PC-9 (cell line): ENCODE results near the gene RDH14. TPM values are rescaled to one million over a fixed set of nuclear protein-coding genes. Genes with fewer than 3 reads are reported as not detected.

Experiments
- BruUV-seq: library from RNA; stranded (reverse); fragments of 400-500 nt; replicated peaks from 2 replicates; lab custom pipeline; 2021; lab: Mats Ljungman, UMichigan
- CTCF ChIA-PET: fragments of 300-600 bp; sonication (Branson Sonifier 250); formaldehyde crosslinking; loops from one replicate; lab custom pipeline; 2022; ENCODE audit warnings: antibody characterized with exemption; lab: Charles Lee
- POLR2A ChIA-PET: fragments of 300-600 bp; sonication (Branson Sonifier 250); formaldehyde crosslinking; loops from one replicate; lab custom pipeline; 2022; ENCODE audit warnings: antibody characterized with exemption; ENCODE audit not compliant: unreplicated experiment; lab: Charles Lee
- DNase-seq, 2 experiments: peaks; one replicate each; pipeline versions ENCODE4 v3.0.0 to v3.0.0-alpha.2; 2015 to 2022; ENCODE audit warnings: mixed read lengths in 1 of 2
- H2AFZ ChIP-seq: fragments of 200-600 bp; sonication (generic); 2 replicates; pipeline ENCODE4 v1.8.1; 2017; ENCODE audit warnings: antibody characterized with exemption
- H3F3A ChIP-seq: fragments of 200-600 bp; sonication (generic); 2 replicates; pipeline ENCODE4 v1.8.1; 2017; ENCODE audit warnings: antibody characterized with exemption, mild to moderate bottlenecking, low read depth; ENCODE audit not compliant: insufficient read depth
- H3K27ac ChIP-seq: fragments of 200-600 bp; sonication (generic); 2 replicates; pipeline ENCODE4 v1.6.1; 2016; ENCODE audit warnings: mixed run types
- H3K27me3 ChIP-seq: fragments of 200-600 bp; sonication (generic); 2 replicates; pipeline ENCODE4 v1.6.1; 2016; ENCODE audit warnings: low read depth, mixed run types; ENCODE audit not compliant: insufficient read depth
- H3K36me3 ChIP-seq: fragments of 200-600 bp; sonication (generic); 2 replicates; pipeline ENCODE4 v1.6.1; 2016; ENCODE audit warnings: low read depth, mixed run types
- H3K4me1 ChIP-seq: fragments of 200-600 bp; sonication (generic); replicated peaks from 2 replicates; pipeline ENCODE4 v1.6.1; 2016; ENCODE audit warnings: mixed run types; ENCODE audit not compliant: insufficient read depth
- H3K4me2 ChIP-seq: fragments of 200-600 bp; sonication (generic); 2 replicates; pipeline ENCODE4 v1.6.1; 2017; ENCODE audit warnings: mixed run types
- H3K4me3 ChIP-seq: fragments of 200-600 bp; sonication (generic); 2 replicates; pipeline ENCODE4 v1.6.1; 2016; ENCODE audit warnings: mixed run types
- H3K79me2 ChIP-seq: fragments of 200-600 bp; sonication (generic); 2 replicates; pipeline ENCODE4 v1.6.1; 2017; ENCODE audit warnings: low read depth, mixed run types
- H3K9me2 ChIP-seq: fragments of 200-600 bp; sonication (generic); 2 replicates; pipeline ENCODE4 v1.8.1; 2017; ENCODE audit warnings: mild to moderate bottlenecking; ENCODE audit not compliant: insufficient read depth
- H3K9me3 ChIP-seq: fragments of 200-600 bp; sonication (generic); 2 replicates; pipeline ENCODE4 v1.8.1; 2016; ENCODE audit warnings: low read depth; ENCODE audit not compliant: insufficient read depth
- H4K20me1 ChIP-seq: fragments of 200-600 bp; sonication (generic); 2 replicates; pipeline ENCODE4 v1.8.1; 2017; ENCODE audit not compliant: insufficient read depth
- CTCF ChIP-seq: fragments of 200-600 bp; sonication (generic); conservative IDR thresholded peaks from 2 replicates; pipeline ENCODE4 v1.6.1; 2017; ENCODE audit warnings: mixed run types, antibody characterized with exemption, mild to moderate bottlenecking, moderate library complexity
- EZH2 ChIP-seq: fragments of 200-600 bp; sonication (generic); IDR thresholded peaks from 2 replicates; pipeline ENCODE4 v1.8.0; 2017; ENCODE audit warnings: antibody characterized with exemption, low read depth
- intact Hi-C: fragments of 100-400 bp; cut with micrococcal nuclease; formaldehyde crosslinking; loops from one replicate; pipeline ENCODE4 v1.10.0; 2022; ENCODE audit not compliant: unreplicated experiment
- total RNA-seq: library from RNA; stranded (reverse); gene quantifications from 2 replicates; pipeline ENCODE4 v1.2.3, GENCODE V29; 2021

Gene RDH14
- total RNA-seq, 1 experiment from 2014 or later = 17.2 TPM

GRCh38 chr2:18558458-18558857 is 2.0 kb downstream of the RDH14 start:
- TF ChIP-seq EZH2 (no peak), CTCF (no peak)
- BruUV-seq = no TSS peak
- Histone ChIP-seq H3K4me2 (peak overlapping the region; percentile 84), H3K9me2 (no peaks in the 10 kb centered on the region), H4K20me1 (0 out of 2 replicates have a peak, but pooled peaks cover 5% of the 10 kb centered on the region), H3F3A (no peaks in the 10 kb centered on the region), H3K4me1 (peaks cover 7% of the 10 kb centered on the region), H3K9me3 (no peaks in the 10 kb centered on the region), H2AFZ (no peak overlapping the region), H3K27ac (no peak overlapping the region), H3K36me3 (peaks cover 14% of the 10 kb centered on the region), H3K79me2 (peaks cover 25% of the 10 kb centered on the region), H3K27me3 (no peaks in the 10 kb centered on the region), H3K4me3 (no peak overlapping the region)
- ChIA-PET CTCF (no interaction called here), POLR2A (no interaction called here)
- intact Hi-C loops = no loop called here
- no peak for DNase-seq

GRCh38 chr2:18557121-18557520 is 3.3 kb downstream of the RDH14 start:
- Histone ChIP-seq H3K9me2 (no peaks in the 10 kb centered on the region), H3K4me2 (no peak overlapping the region), H3K9me3 (no peaks in the 10 kb centered on the region), H3K36me3 (peaks cover 14% of the 10 kb centered on the region), H3F3A (no peaks in the 10 kb centered on the region), H3K4me1 (peaks cover 7% of the 10 kb centered on the region), H3K27me3 (no peaks in the 10 kb centered on the region), H2AFZ (no peak overlapping the region), H3K4me3 (no peak overlapping the region), H4K20me1 (0 out of 2 replicates have a peak, but pooled peaks cover 5% of the 10 kb centered on the region), H3K27ac (no peak overlapping the region), H3K79me2 (peaks cover 25% of the 10 kb centered on the region)
- intact Hi-C loops = no loop called here
- no peak for DNase-seq
- TF ChIP-seq CTCF (no peak), EZH2 (no peak)
- ChIA-PET CTCF (no interaction called here), POLR2A (no interaction called here)
- no TSS peak for BruUV-seq

GRCh38 chr2:18552351-18553077 is 7.9 kb downstream of the RDH14 start:
- H3K36me3 ChIP-seq = peaks cover 14% of the 10 kb centered on the region
- no peaks in the 10 kb centered on the region for H3K4me1 ChIP-seq
- H3K79me2 ChIP-seq = peaks cover under 1% of the 10 kb centered on the region; the same call in 1 of the 2 replicates
- H3K4me3 ChIP-seq = no peak overlapping the region
- CTCF ChIA-PET = no interaction called here
- intact Hi-C loops = no loop called here
- H3F3A ChIP-seq = no peaks in the 10 kb centered on the region
- DNase-seq = no peak
- no peaks in the 10 kb centered on the region for H4K20me1 ChIP-seq
- no peak overlapping the region for H3K4me2 ChIP-seq
- H3K9me2 ChIP-seq = no peaks in the 10 kb centered on the region
- no peaks in the 10 kb centered on the region for H3K9me3 ChIP-seq
- POLR2A ChIA-PET = no interaction called here
- TF ChIP-seq EZH2 (no peak), CTCF (no peak)
- no peaks in the 10 kb centered on the region for H3K27me3 ChIP-seq
- no peak overlapping the region for H2AFZ ChIP-seq
- H3K27ac ChIP-seq = no peak overlapping the region
- BruUV-seq = no TSS peak
